Loucy (cell line): ENCODE data around the gene SH3RF3.

Experiments
- H2AFZ ChIP-seq: fragments of 200-600 bp; sonication (generic); 2 replicates; pipeline ENCODE4 v1.6.0; 2016; ENCODE audit warnings: antibody characterized with exemption, mild to moderate bottlenecking, low read length, moderate library complexity
- H3F3A ChIP-seq: fragments of 200-600 bp; 2 replicates; pipeline ENCODE4 v1.6.0; 2016; ENCODE audit warnings: antibody characterized with exemption, low read depth, mild to moderate bottlenecking
- H3K27me3 ChIP-seq: fragments of 200-600 bp; sonication (generic); 2 replicates; pipeline ENCODE4 v1.6.1; 2014; ENCODE audit warnings: low read length, mild to moderate bottlenecking; ENCODE audit not compliant: insufficient read depth, poor library complexity, severe bottlenecking
- H3K36me3 ChIP-seq: fragments of 200-600 bp; sonication (generic); 2 replicates; pipeline ENCODE4 v1.6.1; 2016; ENCODE audit warnings: low read length; ENCODE audit not compliant: insufficient read depth
- H3K4me1 ChIP-seq: fragments of 200-600 bp; sonication (generic); 2 replicates; pipeline ENCODE4 v1.5.1; 2014; ENCODE audit warnings: low read length, mild to moderate bottlenecking; ENCODE audit not compliant: insufficient read depth, poor library complexity, severe bottlenecking
- H3K4me2 ChIP-seq: fragments of 200-600 bp; sonication (generic); 2 replicates; pipeline ENCODE4 v1.6.0; 2014; ENCODE audit warnings: antibody characterized with exemption, low read length, low read depth, mild to moderate bottlenecking; ENCODE audit not compliant: poor library complexity, severe bottlenecking
- H3K4me3 ChIP-seq: fragments of 200-600 bp; sonication (generic); 2 replicates; pipeline ENCODE4 v1.5.1; 2014; ENCODE audit warnings: low read length, mild to moderate bottlenecking, mixed read lengths; ENCODE audit not compliant: poor library complexity, severe bottlenecking
- H3K79me2 ChIP-seq: fragments of 200-600 bp; sonication (generic); 2 replicates; pipeline ENCODE4 v1.6.1; 2014; ENCODE audit warnings: low read length; ENCODE audit not compliant: insufficient read depth
- H3K9ac ChIP-seq: fragments of 200-600 bp; sonication (generic); 2 replicates; pipeline ENCODE4 v1.6.0; 2014; ENCODE audit warnings: mild to moderate bottlenecking, low read depth, low read length, moderate library complexity; ENCODE audit not compliant: poor library complexity, severe bottlenecking
- H3K9me2 ChIP-seq: fragments of 200-600 bp; sonication (generic); replicated peaks from 2 replicates; pipeline ENCODE4 v1.6.1; 2016; ENCODE audit warnings: low read depth, low read length, mixed read lengths
- H3K9me3 ChIP-seq: fragments of 200-600 bp; sonication (generic); 2 replicates; pipeline ENCODE4 v1.6.1; 2014; ENCODE audit warnings: mild to moderate bottlenecking, antibody characterized with exemption, low read length, low read depth; ENCODE audit not compliant: insufficient read depth
- H4K20me1 ChIP-seq: fragments of 200-600 bp; sonication (generic); 2 replicates; pipeline ENCODE4 v1.6.0; 2014; ENCODE audit warnings: antibody characterized with exemption, low read length, mild to moderate bottlenecking; ENCODE audit not compliant: insufficient read depth, poor library complexity, severe bottlenecking
- CTCF ChIP-seq: fragments of 200-600 bp; sonication (generic); conservative IDR thresholded peaks from 2 replicates; pipeline ENCODE4 v1.5.1; 2014; ENCODE audit warnings: mild to moderate bottlenecking, antibody characterized with exemption, low read length
- EZH2phosphoT487 ChIP-seq: fragments of 200-600 bp; IDR thresholded peaks from 2 replicates; pipeline ENCODE4 v1.6.1; 2018; ENCODE audit warnings: antibody characterized with exemption, mild to moderate bottlenecking, moderate library complexity, borderline replicate concordance

SH3RF3 gene

GRCh38 chr2:109342256-109342850 lies 213.3 kb downstream of the SH3RF3 start:
- Histone ChIP-seq H3K36me3 (no peaks in the 10 kb centered on the region), H3K4me3 (no peak overlapping the region), H3K4me1 (peaks cover 27% of the 10 kb centered on the region), H3F3A (0 out of 2 replicates have a peak, but pooled peaks cover 3% of the 10 kb centered on the region), H4K20me1 (no peaks in the 10 kb centered on the region), H3K9me3 (no peaks in the 10 kb centered on the region), H2AFZ (no peak overlapping the region), H3K27me3 (no peaks in the 10 kb centered on the region), H3K9me2 (no peaks in the 10 kb centered on the region), H3K4me2 (no peak overlapping the region), H3K9ac (no peak overlapping the region), H3K79me2 (peaks cover 22% of the 10 kb centered on the region; the same call in 1 of the 2 replicates)
- TF ChIP-seq EZH2phosphoT487: no peak

- Histone ChIP-seq H2AFZ (no peak overlapping the region), H3F3A (0 out of 2 replicates have a peak, but pooled peaks cover 3% of the 10 kb centered on the region), H3K4me2 (no peak overlapping the region), H3K4me1 (peaks cover 27% of the 10 kb centered on the region), H3K9me3 (no peaks in the 10 kb centered on the region), H3K9ac (no peak overlapping the region), H3K36me3 (no peaks in the 10 kb centered on the region), H3K27me3 (no peaks in the 10 kb centered on the region), H3K4me3 (no peak overlapping the region), H4K20me1 (no peaks in the 10 kb centered on the region), H3K9me2 (no peaks in the 10 kb centered on the region), H3K79me2 (peaks cover 16% of the 10 kb centered on the region; the same call in 1 of the 2 replicates)
- no peak for TF ChIP-seq CTCF
- no peak for TF ChIP-seq EZH2phosphoT487
Measured at GRCh38 chr2:109342930-109343329, 213.9 kb downstream of the SH3RF3 start.

GRCh38 chr2:109343460-109343859 lies 214.5 kb downstream of the SH3RF3 start:
- Histone ChIP-seq H3K9ac (no peak overlapping the region), H2AFZ (no peak overlapping the region), H3K36me3 (no peaks in the 10 kb centered on the region), H3K4me2 (no peak overlapping the region), H3K9me2 (no peaks in the 10 kb centered on the region), H3K4me3 (no peak overlapping the region), H3K9me3 (no peaks in the 10 kb centered on the region), H3K4me1 (peaks cover 32% of the 10 kb centered on the region), H3F3A (0 out of 2 replicates have a peak, but pooled peaks cover 3% of the 10 kb centered on the region), H3K27me3 (no peaks in the 10 kb centered on the region), H4K20me1 (no peaks in the 10 kb centered on the region), H3K79me2 (peaks cover 11% of the 10 kb centered on the region; the same call in 1 of the 2 replicates)
- no peak for TF ChIP-seq EZH2phosphoT487

- Histone ChIP-seq H3K79me2 (peaks cover 9% of the 10 kb centered on the region; the same call in 1 of the 2 replicates), H3K4me3 (no peak overlapping the region), H3K4me1 (peaks cover 40% of the 10 kb centered on the region), H3K4me2 (no peak overlapping the region), H3K36me3 (no peaks in the 10 kb centered on the region), H3F3A (0 out of 2 replicates have a peak, but pooled peaks cover 3% of the 10 kb centered on the region), H4K20me1 (no peaks in the 10 kb centered on the region), H3K27me3 (no peaks in the 10 kb centered on the region), H2AFZ (no peak overlapping the region), H3K9me2 (no peaks in the 10 kb centered on the region), H3K9me3 (no peaks in the 10 kb centered on the region), H3K9ac (no peak overlapping the region)
- TF ChIP-seq CTCF (no peak), EZH2phosphoT487 (no peak)
Measured at GRCh38 chr2:109344270-109344805, 215.3 kb downstream of the SH3RF3 start.
